GM19193 (cell line): ENCODE data around the gene NNMT.

Source experiments
- POLR2A ChIP-seq: IDR thresholded peaks from 4 replicates; pipeline ENCODE4 v1.6.1; 2011; ENCODE audit not compliant: insufficient read depth, insufficient read length; ENCODE audit errors: extremely low read depth

NNMT gene

GRCh38 chr11:114307524-114308203 is 11.5 kb downstream of the NNMT start:
- no peak for TF ChIP-seq POLR2A

- no peak for TF ChIP-seq POLR2A
Measured at GRCh38 chr11:114308689-114309089, 12.5 kb downstream of the NNMT start.

GRCh38 chr11:114309517-114309916 is 13.3 kb downstream of the NNMT start:
- TF ChIP-seq POLR2A = no peak

GRCh38 chr11:114310095-114310494 is 13.9 kb downstream of the NNMT start:
- no peak for TF ChIP-seq POLR2A

GRCh38 chr11:114311946-114312345 is 15.7 kb downstream of the NNMT start:
- no peak for TF ChIP-seq POLR2A

- no peak for TF ChIP-seq POLR2A
Measured at GRCh38 chr11:114314096-114314495, 17.9 kb downstream of the NNMT start.

GRCh38 chr11:114315749-114316368 is 19.7 kb downstream of the NNMT start:
- no peak for TF ChIP-seq POLR2A

GRCh38 chr11:114316980-114317786 is 21.0 kb downstream of the NNMT start:
- no peak for TF ChIP-seq POLR2A

GRCh38 chr11:114317787-114318137 is 21.6 kb downstream of the NNMT start:
- TF ChIP-seq POLR2A = no peak

GRCh38 chr11:114318361-114318760 is 22.2 kb downstream of the NNMT start:
- TF ChIP-seq POLR2A = no peak

- no peak for TF ChIP-seq POLR2A
Measured at GRCh38 chr11:114319716-114320328, 23.6 kb downstream of the NNMT start.

- no peak for TF ChIP-seq POLR2A
Measured at GRCh38 chr11:114321621-114322257, 25.5 kb downstream of the NNMT start.

GRCh38 chr11:114322934-114323333 is 26.7 kb downstream of the NNMT start:
- no peak for TF ChIP-seq POLR2A

- TF ChIP-seq POLR2A = no peak
Measured at GRCh38 chr11:114326151-114326550, 30.0 kb downstream of the NNMT start.

GRCh38 chr11:114326776-114327175 is 30.6 kb downstream of the NNMT start:
- no peak for TF ChIP-seq POLR2A

- no peak for TF ChIP-seq POLR2A
Measured at GRCh38 chr11:114330373-114330772, 34.2 kb downstream of the NNMT start.
